ENCODE data around the gene BCL7C. TPM values are rescaled to one million over a fixed set of nuclear protein-coding genes. Genes with fewer than 3 reads are reported as not detected.

The BCL7C gene
- total and polyA plus RNA-seq, 2 of the 13 experiments (the other 11 are each of a cell fraction or from before 2014, with no cell fraction given) = 17.7 to 33.8 TPM

DNA sequence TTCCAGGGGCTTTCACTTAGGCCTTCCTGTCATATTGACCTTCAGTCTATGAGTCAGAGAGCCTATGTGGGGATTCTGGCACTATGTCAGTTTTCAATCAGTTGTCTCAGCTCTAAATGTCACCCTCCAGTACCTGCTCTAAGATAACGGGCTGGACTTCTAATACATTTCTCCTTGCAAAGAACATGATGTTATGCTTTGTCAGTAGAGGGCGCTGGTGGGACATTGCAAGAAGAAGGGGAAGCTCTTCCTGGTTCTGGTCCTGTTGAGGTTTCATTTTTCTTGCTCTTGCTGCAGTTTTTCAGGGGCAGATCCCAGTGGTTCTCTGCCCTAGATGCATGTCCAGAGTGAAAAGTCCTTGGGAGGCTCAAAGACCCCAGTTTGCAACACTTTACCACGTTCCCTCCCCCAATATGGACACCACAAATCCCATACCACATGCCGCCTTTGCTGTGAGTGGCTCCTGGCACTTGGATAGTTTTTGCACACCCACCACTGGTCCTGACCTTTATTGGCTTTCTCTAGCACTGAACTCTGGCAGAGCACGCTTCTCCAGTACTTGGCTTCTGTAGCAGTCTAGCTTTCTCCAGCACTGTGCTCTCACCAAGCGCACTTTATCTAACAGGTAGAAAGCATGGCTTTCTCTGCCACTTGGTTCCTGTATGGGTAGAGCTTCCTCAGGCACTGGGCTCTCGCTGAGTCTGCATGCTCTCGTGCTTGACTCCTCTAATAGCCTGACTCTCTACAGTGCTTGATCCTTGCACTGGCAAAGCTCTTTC is 49.0 kb downstream of the BCL7C start (continued):
- TF ChIP-seq SKI (IDR thresholded peaks at IDR 0.05; ENCODE audit: partially characterized antibody) (peak; percentile 28), KLF16 (CRISPR knock-in tag; IDR thresholded peaks at IDR 0.05) (peak in 1 of 2 experiments; percentile 75; a peak in 2 of 4 replicates), ZNF761 (CRISPR knock-in tag; conservative IDR thresholded peaks at IDR 0.05) (peak; percentile 35; the same call in 1 of the 2 replicates), SOX13 (IDR thresholded peaks at IDR 0.05) (no peak), SOX13 (CRISPR knock-in tag; conservative IDR thresholded peaks at IDR 0.05 in 1 of 2, IDR thresholded peaks at IDR 0.05 in 1 of 2) (peak in 1 of 2 experiments; percentile 41; a peak in 2 of 4 replicates), ZNF317 (CRISPR knock-in tag; IDR thresholded peaks at IDR 0.05) (0 out of 2 replicates have a peak, but pooled peaks have one; percentile 21), ARNTL (CRISPR knock-in tag; IDR thresholded peaks at IDR 0.05) (no peak), HOXA7 (CRISPR knock-in tag; IDR thresholded peaks at IDR 0.05) (no peak), ZNF331 (CRISPR knock-in tag; IDR thresholded peaks at IDR 0.05) (peak; percentile 30; the same call in 1 of the 2 replicates), GPN1 (CRISPR knock-in tag; IDR thresholded peaks at IDR 0.05; ENCODE audit: borderline replicate concordance) (no peak), EHMT2 (IDR thresholded peaks at IDR 0.05; ENCODE audit: borderline replicate concordance, low read depth, low read length) (no peak), MEIS1 (CRISPR knock-in tag; IDR thresholded peaks at IDR 0.05; ENCODE audit: borderline replicate concordance) (no peak), NCOA2 (CRISPR knock-in tag; IDR thresholded peaks at IDR 0.05) (peak; percentile 19), XRCC5 (optimal IDR thresholded peaks at IDR 0.05; ENCODE audit: low read length) (peak; percentile 51), WIZ (CRISPR knock-in tag; IDR thresholded peaks at IDR 0.05) (no peak), HNRNPH1 (optimal IDR thresholded peaks at IDR 0.05; ENCODE audit: low read depth, low read length) (no peak)
- TF ChIP-seq, protein P1, sequence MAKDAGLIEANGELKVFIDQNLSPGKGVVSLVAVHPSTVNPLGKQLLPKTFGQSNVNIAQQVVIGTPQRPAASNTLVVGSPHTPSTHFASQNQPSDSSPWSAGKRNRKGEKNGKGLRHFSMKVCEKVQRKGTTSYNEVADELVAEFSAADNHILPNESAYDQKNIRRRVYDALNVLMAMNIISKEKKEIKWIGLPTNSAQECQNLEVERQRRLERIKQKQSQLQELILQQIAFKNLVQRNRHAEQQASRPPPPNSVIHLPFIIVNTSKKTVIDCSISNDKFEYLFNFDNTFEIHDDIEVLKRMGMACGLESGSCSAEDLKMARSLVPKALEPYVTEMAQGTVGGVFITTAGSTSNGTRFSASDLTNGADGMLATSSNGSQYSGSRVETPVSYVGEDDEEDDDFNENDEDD (CRISPR knock-in tag; IDR thresholded peaks at IDR 0.05; ENCODE audit: borderline replicate concordance) = peak; percentile 46; the same call in 1 of the 2 replicates
- TF ChIP-seq, protein P2, sequence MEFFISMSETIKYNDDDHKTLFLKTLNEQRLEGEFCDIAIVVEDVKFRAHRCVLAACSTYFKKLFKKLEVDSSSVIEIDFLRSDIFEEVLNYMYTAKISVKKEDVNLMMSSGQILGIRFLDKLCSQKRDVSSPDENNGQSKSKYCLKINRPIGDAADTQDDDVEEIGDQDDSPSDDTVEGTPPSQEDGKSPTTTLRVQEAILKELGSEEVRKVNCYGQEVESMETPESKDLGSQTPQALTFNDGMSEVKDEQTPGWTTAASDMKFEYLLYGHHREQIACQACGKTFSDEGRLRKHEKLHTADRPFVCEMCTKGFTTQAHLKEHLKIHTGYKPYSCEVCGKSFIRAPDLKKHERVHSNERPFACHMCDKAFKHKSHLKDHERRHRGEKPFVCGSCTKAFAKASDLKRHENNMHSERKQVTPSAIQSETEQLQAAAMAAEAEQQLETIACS (CRISPR knock-in tag; IDR thresholded peaks at IDR 0.05) = 0 out of 2 replicates have a peak, but pooled peaks have one; percentile 6
- TF ChIP-seq, protein P3, sequence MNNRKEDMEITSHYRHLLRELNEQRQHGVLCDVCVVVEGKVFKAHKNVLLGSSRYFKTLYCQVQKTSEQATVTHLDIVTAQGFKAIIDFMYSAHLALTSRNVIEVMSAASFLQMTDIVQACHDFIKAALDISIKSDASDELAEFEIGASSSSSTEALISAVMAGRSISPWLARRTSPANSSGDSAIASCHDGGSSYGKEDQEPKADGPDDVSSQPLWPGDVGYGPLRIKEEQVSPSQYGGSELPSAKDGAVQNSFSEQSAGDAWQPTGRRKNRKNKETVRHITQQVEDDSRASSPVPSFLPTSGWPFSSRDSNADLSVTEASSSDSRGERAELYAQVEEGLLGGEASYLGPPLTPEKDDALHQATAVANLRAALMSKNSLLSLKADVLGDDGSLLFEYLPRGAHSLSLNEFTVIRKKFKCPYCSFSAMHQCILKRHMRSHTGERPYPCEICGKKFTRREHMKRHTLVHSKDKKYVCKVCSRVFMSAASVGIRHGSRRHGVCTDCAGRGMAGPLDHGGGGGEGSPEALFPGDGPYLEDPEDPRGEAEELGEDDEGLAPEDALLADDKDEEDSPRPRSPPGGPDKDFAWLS (CRISPR knock-in tag; IDR thresholded peaks at IDR 0.05; ENCODE audit: borderline replicate concordance) = no peak
- TF ChIP-seq, protein P4, sequence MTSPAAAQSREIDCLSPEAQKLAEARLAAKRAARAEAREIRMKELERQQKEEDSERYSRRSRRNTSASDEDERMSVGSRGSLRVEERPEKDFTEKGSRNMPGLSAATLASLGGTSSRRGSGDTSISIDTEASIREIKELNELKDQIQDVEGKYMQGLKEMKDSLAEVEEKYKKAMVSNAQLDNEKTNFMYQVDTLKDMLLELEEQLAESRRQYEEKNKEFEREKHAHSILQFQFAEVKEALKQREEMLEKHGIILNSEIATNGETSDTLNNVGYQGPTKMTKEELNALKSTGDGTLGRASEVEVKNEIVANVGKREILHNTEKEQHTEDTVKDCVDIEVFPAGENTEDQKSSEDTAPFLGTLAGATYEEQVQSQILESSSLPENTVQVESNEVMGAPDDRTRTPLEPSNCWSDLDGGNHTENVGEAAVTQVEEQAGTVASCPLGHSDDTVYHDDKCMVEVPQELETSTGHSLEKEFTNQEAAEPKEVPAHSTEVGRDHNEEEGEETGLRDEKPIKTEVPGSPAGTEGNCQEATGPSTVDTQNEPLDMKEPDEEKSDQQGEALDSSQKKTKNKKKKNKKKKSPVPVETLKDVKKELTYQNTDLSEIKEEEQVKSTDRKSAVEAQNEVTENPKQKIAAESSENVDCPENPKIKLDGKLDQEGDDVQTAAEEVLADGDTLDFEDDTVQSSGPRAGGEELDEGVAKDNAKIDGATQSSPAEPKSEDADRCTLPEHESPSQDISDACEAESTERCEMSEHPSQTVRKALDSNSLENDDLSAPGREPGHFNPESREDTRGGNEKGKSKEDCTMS (CRISPR knock-in tag; conservative IDR thresholded peaks at IDR 0.05) = no peak
- TF ChIP-seq, protein P5, sequence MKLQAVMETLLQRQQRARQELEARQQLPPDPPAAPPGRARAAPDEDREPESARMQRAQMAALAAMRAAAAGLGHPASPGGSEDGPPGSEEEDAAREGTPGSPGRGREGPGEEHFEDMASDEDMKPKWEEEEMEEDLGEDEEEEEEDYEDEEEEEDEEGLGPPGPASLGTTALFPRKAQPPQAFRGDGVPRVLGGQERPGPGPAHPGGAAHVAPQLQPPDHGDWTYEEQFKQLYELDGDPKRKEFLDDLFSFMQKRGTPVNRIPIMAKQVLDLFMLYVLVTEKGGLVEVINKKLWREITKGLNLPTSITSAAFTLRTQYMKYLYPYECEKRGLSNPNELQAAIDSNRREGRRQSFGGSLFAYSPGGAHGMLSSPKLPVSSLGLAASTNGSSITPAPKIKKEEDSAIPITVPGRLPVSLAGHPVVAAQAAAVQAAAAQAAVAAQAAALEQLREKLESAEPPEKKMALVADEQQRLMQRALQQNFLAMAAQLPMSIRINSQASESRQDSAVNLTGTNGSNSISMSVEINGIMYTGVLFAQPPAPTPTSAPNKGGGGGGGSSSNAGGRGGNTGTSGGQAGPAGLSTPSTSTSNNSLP (IDR thresholded peaks at IDR 0.05; ENCODE audit: low read depth, low read length) = peak; percentile 59

All from HepG2 (cell line).